Measurements from ENCODE around the gene ZBTB4. TPM values are rescaled to one million over a fixed set of nuclear protein-coding genes. Genes with fewer than 3 reads are reported as not detected.

ZBTB4 gene
- total RNA-seq, 2 experiments from 2014 or later = 3.5 to 3.9 TPM

- TF ChIP-seq, protein P1, sequence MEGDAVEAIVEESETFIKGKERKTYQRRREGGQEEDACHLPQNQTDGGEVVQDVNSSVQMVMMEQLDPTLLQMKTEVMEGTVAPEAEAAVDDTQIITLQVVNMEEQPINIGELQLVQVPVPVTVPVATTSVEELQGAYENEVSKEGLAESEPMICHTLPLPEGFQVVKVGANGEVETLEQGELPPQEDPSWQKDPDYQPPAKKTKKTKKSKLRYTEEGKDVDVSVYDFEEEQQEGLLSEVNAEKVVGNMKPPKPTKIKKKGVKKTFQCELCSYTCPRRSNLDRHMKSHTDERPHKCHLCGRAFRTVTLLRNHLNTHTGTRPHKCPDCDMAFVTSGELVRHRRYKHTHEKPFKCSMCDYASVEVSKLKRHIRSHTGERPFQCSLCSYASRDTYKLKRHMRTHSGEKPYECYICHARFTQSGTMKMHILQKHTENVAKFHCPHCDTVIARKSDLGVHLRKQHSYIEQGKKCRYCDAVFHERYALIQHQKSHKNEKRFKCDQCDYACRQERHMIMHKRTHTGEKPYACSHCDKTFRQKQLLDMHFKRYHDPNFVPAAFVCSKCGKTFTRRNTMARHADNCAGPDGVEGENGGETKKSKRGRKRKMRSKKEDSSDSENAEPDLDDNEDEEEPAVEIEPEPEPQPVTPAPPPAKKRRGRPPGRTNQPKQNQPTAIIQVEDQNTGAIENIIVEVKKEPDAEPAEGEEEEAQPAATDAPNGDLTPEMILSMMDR (conservative IDR thresholded peaks at IDR 0.05; ENCODE audit: low read length) = no peak
- no peak for TF ChIP-seq EZH2phosphoT487 (IDR thresholded peaks at IDR 0.05; ENCODE audit: borderline replicate concordance, low read depth, low read length)
- H3K27ac ChIP-seq (ENCODE audit: low read depth, low read length, poor library complexity, severe bottlenecking) = no peak overlapping the region
- H3K4me2 ChIP-seq (ENCODE audit: low read length) = no peak overlapping the region
- no peaks in the 10 kb centered on the region for H3K9me2 ChIP-seq (ENCODE audit: insufficient read depth, low read length)
- no peak for DNase-seq (ENCODE audit: low spot score)
- no peaks in the 10 kb centered on the region for H3K9me3 ChIP-seq (ENCODE audit: low read length)
- H3K4me1 ChIP-seq (ENCODE audit: insufficient read depth, low read length, poor library complexity, severe bottlenecking) = no peaks in the 10 kb centered on the region
- POLR2A ChIA-PET = no interaction called here
- intact Hi-C loops (cut with micrococcal nuclease; ENCODE audit: unreplicated experiment) = no loop called here
- no TSS peak for BruUV-seq (replicated peaks)
- H3K4me3 ChIP-seq (ENCODE audit: low read depth, low read length, poor library complexity, severe bottlenecking) = no peak overlapping the region
- H2AFZ ChIP-seq (ENCODE audit: low read length) = no peak overlapping the region
- H3K79me2 ChIP-seq (ENCODE audit: insufficient read depth, low read depth, low read length) = no peaks in the 10 kb centered on the region
- CTCF ChIA-PET (ENCODE audit: unreplicated experiment) = no interaction called here
- H4K20me1 ChIP-seq (ENCODE audit: insufficient read depth, low read length) = no peaks in the 10 kb centered on the region
- H3K36me3 ChIP-seq (ENCODE audit: insufficient read depth, low read length) = no peaks in the 10 kb centered on the region
Observed at GRCh38 chr17:7409716-7410115, 69.7 kb downstream of the ZBTB4 start.

Other genes with a start within 250 kb of the ZBTB4 start
Only the 30 nearest of the 40 such genes appear.
- gene SLC2A4, start 197.9 kb downstream of the ZBTB4 start, total RNA-seq (2014; rRNA removed; shearing (Covaris generic)) = 0.49 and 0.63 TPM in 2 replicates
- gene SLC2A4, start 197.9 kb downstream of the ZBTB4 start, total RNA-seq (2022) = 0.30 and 0.61 TPM in 2 replicates
- 9.8 and 12.8 TPM in 2 replicates for gene YBX2, start 185.0 kb downstream of the ZBTB4 start, total RNA-seq (2014; rRNA removed; shearing (Covaris generic))
- gene YBX2, start 185.0 kb downstream of the ZBTB4 start, total RNA-seq (2022) = 6.7 and 11.8 TPM in 2 replicates
- 491 and 519 TPM in 2 replicates for gene EIF5A, start 172.0 kb downstream of the ZBTB4 start, total RNA-seq (2014; rRNA removed; shearing (Covaris generic))
- gene EIF5A, start 172.0 kb downstream of the ZBTB4 start, total RNA-seq (2022) = 692 and 803 TPM in 2 replicates
- 70.4 and 70.5 TPM in 2 replicates for gene GPS2, start 164.3 kb downstream of the ZBTB4 start, total RNA-seq (2014; rRNA removed; shearing (Covaris generic))
- gene GPS2, start 164.3 kb downstream of the ZBTB4 start, total RNA-seq (2022) = 75.0 and 80.8 TPM in 2 replicates
- 30.2 and 34.7 TPM in 2 replicates for gene NEURL4, start 150.3 kb downstream of the ZBTB4 start, total RNA-seq (2014; rRNA removed; shearing (Covaris generic))
- gene NEURL4, start 150.3 kb downstream of the ZBTB4 start, total RNA-seq (2022) = 50.2 and 66.8 TPM in 2 replicates
- gene ACAP1, start 143.1 kb downstream of the ZBTB4 start, total RNA-seq (2014; rRNA removed; shearing (Covaris generic)) = 113 and 117 TPM in 2 replicates
- 256 and 259 TPM in 2 replicates for gene ACAP1, start 143.1 kb downstream of the ZBTB4 start, total RNA-seq (2022)
- gene KCTD11, start 127.5 kb downstream of the ZBTB4 start, total RNA-seq (2014; rRNA removed; shearing (Covaris generic)) = 4.1 and 6.0 TPM in 2 replicates
- 7.6 and 8.6 TPM in 2 replicates for gene KCTD11, start 127.5 kb downstream of the ZBTB4 start, total RNA-seq (2022)
- gene TMEM95, start 124.5 kb downstream of the ZBTB4 start, total RNA-seq (2014; rRNA removed; shearing (Covaris generic)) = not detected in 2 replicates
- gene TMEM95, start 124.5 kb downstream of the ZBTB4 start, total RNA-seq (2022) = 0.31 TPM in 1 of 2 replicates, not detected in the other
- gene TNK1, start 98.5 kb downstream of the ZBTB4 start, total RNA-seq (2014; rRNA removed; shearing (Covaris generic)) = 2.9 and 5.0 TPM in 2 replicates
- gene TNK1, start 98.5 kb downstream of the ZBTB4 start, total RNA-seq (2022) = 4.8 and 6.4 TPM in 2 replicates
- 8.9 and 15.3 TPM in 2 replicates for gene PLSCR3, start 85.1 kb downstream of the ZBTB4 start, total RNA-seq (2014; rRNA removed; shearing (Covaris generic))
- 23.1 and 27.6 TPM in 2 replicates for gene PLSCR3, start 85.1 kb downstream of the ZBTB4 start, total RNA-seq (2022)
- gene TMEM256, start 75.5 kb downstream of the ZBTB4 start, total RNA-seq (2014; rRNA removed; shearing (Covaris generic)) = 108 and 165 TPM in 2 replicates
- gene TMEM256, start 75.5 kb downstream of the ZBTB4 start, total RNA-seq (2022) = 96.6 and 107 TPM in 2 replicates
- 0.06 TPM in 1 of 2 replicates, not detected in the other for gene NLGN2, start 71.8 kb downstream of the ZBTB4 start, total RNA-seq (2014; rRNA removed; shearing (Covaris generic))
- 1.2 TPM in 1 of 2 replicates, not detected in the other for gene NLGN2, start 71.8 kb downstream of the ZBTB4 start, total RNA-seq (2022)
- not detected in 2 replicates for gene SPEM1, start 59.3 kb downstream of the ZBTB4 start, total RNA-seq (2014; rRNA removed; shearing (Covaris generic))
- gene SPEM1, start 59.3 kb downstream of the ZBTB4 start, total RNA-seq (2022) = not detected in 2 replicates
- not detected in 2 replicates for gene SPEM2, start 54.0 kb downstream of the ZBTB4 start, total RNA-seq (2014; rRNA removed; shearing (Covaris generic))
- not detected in 2 replicates for gene SPEM2, start 54.0 kb downstream of the ZBTB4 start, total RNA-seq (2022)
- not detected in 2 replicates for gene SPEM3, start 50.8 kb downstream of the ZBTB4 start, total RNA-seq (2014; rRNA removed; shearing (Covaris generic))
- gene SPEM3, start 50.8 kb downstream of the ZBTB4 start, total RNA-seq (2022) = not detected in 2 replicates
- gene TMEM102, start 44.2 kb downstream of the ZBTB4 start, total RNA-seq (2014; rRNA removed; shearing (Covaris generic)) = 13.4 and 15.6 TPM in 2 replicates
- gene TMEM102, start 44.2 kb downstream of the ZBTB4 start, total RNA-seq (2022) = 16.6 and 18.9 TPM in 2 replicates
- 1.3 and 2.8 TPM in 2 replicates for gene FGF11, start 40.1 kb downstream of the ZBTB4 start, total RNA-seq (2014; rRNA removed; shearing (Covaris generic))
- 9.9 and 11.0 TPM in 2 replicates for gene FGF11, start 40.1 kb downstream of the ZBTB4 start, total RNA-seq (2022)
- 12.7 and 13.2 TPM in 2 replicates for gene CHRNB1, start 34.6 kb downstream of the ZBTB4 start, total RNA-seq (2014; rRNA removed; shearing (Covaris generic))
- gene CHRNB1, start 34.6 kb downstream of the ZBTB4 start, total RNA-seq (2022) = 13.4 and 15.6 TPM in 2 replicates
- not detected in 2 replicates for gene SLC35G6, start 1.8 kb upstream of the ZBTB4 start, total RNA-seq (2014; rRNA removed; shearing (Covaris generic))
- gene SLC35G6, start 1.8 kb upstream of the ZBTB4 start, total RNA-seq (2022) = not detected in 2 replicates
- 76.6 and 84.2 TPM in 2 replicates for gene POLR2A, start 4.7 kb upstream of the ZBTB4 start, total RNA-seq (2014; rRNA removed; shearing (Covaris generic))
- gene POLR2A, start 4.7 kb upstream of the ZBTB4 start, total RNA-seq (2022) = 218 and 264 TPM in 2 replicates
- gene TNFSF12, start 69.4 kb upstream of the ZBTB4 start, total RNA-seq (2014; rRNA removed; shearing (Covaris generic)) = not detected in 2 replicates
- gene TNFSF12, start 69.4 kb upstream of the ZBTB4 start, total RNA-seq (2022) = not detected in 2 replicates
- 0.49 and 0.98 TPM in 2 replicates for gene TNFSF13, start 79.1 kb upstream of the ZBTB4 start, total RNA-seq (2014; rRNA removed; shearing (Covaris generic))
- gene TNFSF13, start 79.1 kb upstream of the ZBTB4 start, total RNA-seq (2022) = 4.8 and 6.0 TPM in 2 replicates
- 100 and 102 TPM in 2 replicates for gene SENP3, start 82.3 kb upstream of the ZBTB4 start, total RNA-seq (2014; rRNA removed; shearing (Covaris generic))
- 62.4 and 77.6 TPM in 2 replicates for gene SENP3, start 82.3 kb upstream of the ZBTB4 start, total RNA-seq (2022)
- 0.10 and 0.54 TPM in 2 replicates for gene CD68, start 100.0 kb upstream of the ZBTB4 start, total RNA-seq (2014; rRNA removed; shearing (Covaris generic))
- 0.44 and 0.72 TPM in 2 replicates for gene CD68, start 100.0 kb upstream of the ZBTB4 start, total RNA-seq (2022)
- 30.4 and 34.5 TPM in 2 replicates for gene MPDU1, start 104.2 kb upstream of the ZBTB4 start, total RNA-seq (2014; rRNA removed; shearing (Covaris generic))
- 21.3 and 26.1 TPM in 2 replicates for gene MPDU1, start 104.2 kb upstream of the ZBTB4 start, total RNA-seq (2022)
- 0.23 and 1.6 TPM in 2 replicates for gene SOX15, start 110.5 kb upstream of the ZBTB4 start, total RNA-seq (2014; rRNA removed; shearing (Covaris generic))
- 0.57 and 0.84 TPM in 2 replicates for gene SOX15, start 110.5 kb upstream of the ZBTB4 start, total RNA-seq (2022)
- 24.6 and 32.4 TPM in 2 replicates for gene FXR2, start 135.3 kb upstream of the ZBTB4 start, total RNA-seq (2014; rRNA removed; shearing (Covaris generic))
- gene FXR2, start 135.3 kb upstream of the ZBTB4 start, total RNA-seq (2022) = 32.1 and 41.4 TPM in 2 replicates
- gene SAT2, start 148.2 kb upstream of the ZBTB4 start, total RNA-seq (2014; rRNA removed; shearing (Covaris generic)) = 16.0 and 16.9 TPM in 2 replicates
- 37.3 and 41.1 TPM in 2 replicates for gene SAT2, start 148.2 kb upstream of the ZBTB4 start, total RNA-seq (2022)
- gene SHBG, start 150.5 kb upstream of the ZBTB4 start, total RNA-seq (2014; rRNA removed; shearing (Covaris generic)) = not detected in 2 replicates
- 0.50 and 0.53 TPM in 2 replicates for gene SHBG, start 150.5 kb upstream of the ZBTB4 start, total RNA-seq (2022)
- gene ATP1B2, start 171.3 kb upstream of the ZBTB4 start, total RNA-seq (2014; rRNA removed; shearing (Covaris generic)) = not detected in 2 replicates
- gene ATP1B2, start 171.3 kb upstream of the ZBTB4 start, total RNA-seq (2022) = not detected in 2 replicates